Activated CD8-positive, alpha-beta T cell treated with anti-CD3 and anti-CD28 coated beads for 36 hours (primary cell): ENCODE results near the gene GJB5. TPM values are rescaled to one million over a fixed set of nuclear protein-coding genes. Genes with fewer than 3 reads are reported as not detected.

Experiments used
- ATAC-seq: fragments of 200-7000 bp; cut with Tn5 transposase; one replicate; pipeline ENCODE4 v1.10.0; 2021; ENCODE audit warnings: mild to moderate bottlenecking, moderate library complexity
- CTCF ChIA-PET: fragments of 350-600 bp; sonication (Branson Sonifier 250); formaldehyde crosslinking; loops from one replicate; lab custom pipeline; 2021; ENCODE audit warnings: antibody characterized with exemption; lab: Charles Lee
- POLR2A ChIA-PET: fragments of 350-600 bp; sonication (Branson Sonifier 250); formaldehyde crosslinking; loops from one replicate; lab custom pipeline; 2021; ENCODE audit warnings: antibody characterized with exemption; lab: Charles Lee
- DNase-seq: peaks from one replicate; pipeline ENCODE4 v3.0.0-alpha.2; 2020
- H3K27ac Mint-ChIP-seq: one replicate; pipeline ENCODE4 v1.8.0; 2021; ENCODE audit warnings: mild to moderate bottlenecking, mixed read lengths
- H3K27me3 Mint-ChIP-seq: one replicate; pipeline ENCODE4 v1.8.0; 2021; ENCODE audit warnings: mixed read lengths
- H3K36me3 Mint-ChIP-seq: one replicate; pipeline ENCODE4 v1.8.0; 2021; ENCODE audit warnings: low read depth, mixed read lengths
- H3K4me1 Mint-ChIP-seq: one replicate; pipeline ENCODE4 v1.8.0; 2021; ENCODE audit warnings: low read depth, mixed read lengths
- H3K4me3 Mint-ChIP-seq: one replicate; pipeline ENCODE4 v1.8.0; 2021; ENCODE audit warnings: mild to moderate bottlenecking, moderate library complexity, mixed read lengths
- H3K9me3 Mint-ChIP-seq: one replicate; pipeline ENCODE4 v1.8.0; 2021; ENCODE audit warnings: mixed read lengths
- CTCF ChIP-seq: fragments of 200-600 bp; IDR thresholded peaks from one replicate; pipeline ENCODE4 v1.8.0; 2022; ENCODE audit warnings: antibody characterized with exemption, mild to moderate bottlenecking
- intact Hi-C: fragments of 100-400 bp; cut with micrococcal nuclease; formaldehyde crosslinking; loops from one replicate; pipeline ENCODE4 v1.10.0; 2022
- total RNA-seq, 2 experiments: library from RNA; stranded (reverse); gene quantifications; one replicate each; pipeline ENCODE4 v1.2.3, GENCODE V29; 2021

Gene GJB5
- total RNA-seq, 2 experiments from 2014 or later: not detected

GRCh38 chr1:34785231-34785874, 30.5 kb downstream of the GJB5 start:
- CTCF ChIA-PET: interaction anchor here (1.1 kb wide), 1 partner anchor 9 kb away, joined by 4 read pairs; no protein-coding TSS in a partner anchor
- POLR2A ChIA-PET: no interaction called here
- ATAC-seq (no peak), DNase-seq (no peak)
- no peak overlapping the region for H3K27ac Mint-ChIP-seq
- no peak for TF ChIP-seq CTCF
- H3K4me1 Mint-ChIP-seq: peaks cover 6% of the 10 kb centered on the region
- H3K4me3 Mint-ChIP-seq: no peak overlapping the region
- no peaks in the 10 kb centered on the region for H3K9me3 Mint-ChIP-seq
- H3K36me3 Mint-ChIP-seq: no peaks in the 10 kb centered on the region
- intact Hi-C loops: no loop called here
- H3K27me3 Mint-ChIP-seq: peaks cover 37% of the 10 kb centered on the region

DNA sequence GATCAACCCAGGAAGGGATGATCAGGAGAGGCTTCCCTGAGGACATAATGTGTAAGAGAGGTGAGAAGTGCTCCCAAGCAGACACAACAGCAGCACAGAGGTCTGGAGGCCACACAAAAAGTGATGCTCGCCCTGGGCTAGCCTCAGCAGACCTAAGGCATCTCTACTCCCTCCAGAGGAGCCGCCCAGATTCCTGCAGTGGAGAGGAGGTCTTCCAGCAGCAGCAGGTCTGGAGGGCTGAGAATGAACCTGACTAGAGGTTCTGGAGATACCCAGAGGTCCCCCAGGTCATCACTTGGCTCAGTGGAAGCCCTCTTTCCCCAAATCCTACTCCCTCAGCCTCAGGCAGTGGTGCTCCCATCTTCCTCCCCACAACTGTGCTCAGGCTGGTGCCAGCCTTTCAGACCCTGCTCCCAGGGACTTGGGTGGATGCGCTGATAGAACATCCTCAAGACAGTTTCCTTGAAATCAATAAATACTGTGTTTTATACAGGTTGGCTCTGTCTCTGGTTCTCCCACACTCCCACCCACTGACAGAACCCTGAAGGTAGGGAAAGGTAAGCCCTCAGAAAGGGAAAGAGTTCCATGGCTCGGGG, 31.1 kb downstream of the GJB5 start:
- no peak overlapping the region for H3K4me3 Mint-ChIP-seq
- H3K9me3 Mint-ChIP-seq: no peaks in the 10 kb centered on the region
- ChIA-PET POLR2A (no interaction called here), CTCF (interaction anchor here (0.6 to 1.7 kb wide), 10 partner anchors 10 to 80 kb away, joined by 3 to 5 read pairs (median 4); no protein-coding TSS in a partner anchor)
- ATAC-seq (peak; percentile 6), DNase-seq (no peak)
- no peaks in the 10 kb centered on the region for H3K36me3 Mint-ChIP-seq
- no peak overlapping the region for H3K27ac Mint-ChIP-seq
- peaks cover 6% of the 10 kb centered on the region for H3K4me1 Mint-ChIP-seq
- intact Hi-C loops: loop anchor here (1.0 kb wide), 1 partner anchor 66 kb away; no protein-coding TSS in a partner anchor
- H3K27me3 Mint-ChIP-seq: peaks cover 38% of the 10 kb centered on the region
- no peak for TF ChIP-seq CTCF

- TF ChIP-seq CTCF: peak; percentile 77
- DNase-seq (peak; percentile 85), ATAC-seq (peak; percentile 85)
- no peaks in the 10 kb centered on the region for H3K36me3 Mint-ChIP-seq
- H3K4me1 Mint-ChIP-seq: peaks cover 6% of the 10 kb centered on the region
- ChIA-PET POLR2A (no interaction called here), CTCF (interaction anchor here (0.6 to 1.7 kb wide), 10 partner anchors 10 to 80 kb away, joined by 3 to 5 read pairs (median 4); no protein-coding TSS in a partner anchor)
- no peak overlapping the region for H3K27ac Mint-ChIP-seq
- no peaks in the 10 kb centered on the region for H3K9me3 Mint-ChIP-seq
- H3K27me3 Mint-ChIP-seq: peaks cover 42% of the 10 kb centered on the region
- H3K4me3 Mint-ChIP-seq: no peak overlapping the region
- intact Hi-C loops: loop anchor here (1.0 kb wide), 1 partner anchor 66 kb away; no protein-coding TSS in a partner anchor
These were observed 31.9 kb downstream of the GJB5 start for GRCh38 chr1:34786521-34787325.

- H3K4me1 Mint-ChIP-seq: peaks cover 7% of the 10 kb centered on the region
- POLR2A ChIA-PET: interaction anchor here (0.7 to 0.8 kb wide), 2 partner anchors 228 to 414 kb away, joined by 3 read pairs; no protein-coding TSS in a partner anchor
- CTCF ChIA-PET: interaction anchor here (0.9 to 1.7 kb wide), 3 partner anchors 9 to 61 kb away, joined by 3 to 5 read pairs (median 4); no protein-coding TSS in a partner anchor
- no peaks in the 10 kb centered on the region for H3K9me3 Mint-ChIP-seq
- DNase-seq (peak; percentile 33), ATAC-seq (no peak)
- H3K4me3 Mint-ChIP-seq: no peak overlapping the region
- no peaks in the 10 kb centered on the region for H3K36me3 Mint-ChIP-seq
- H3K27me3 Mint-ChIP-seq: peaks cover 40% of the 10 kb centered on the region
- no peak overlapping the region for H3K27ac Mint-ChIP-seq
- TF ChIP-seq CTCF: peak; percentile 34
- intact Hi-C loops: no loop called here
These were observed 32.9 kb downstream of the GJB5 start for GRCh38 chr1:34787461-34788420.
